Stimulated activated CD4-positive, alpha-beta T cell treated with anti-CD3 and anti-CD28 coated beads, Interleukin-12 subunit alpha, Interleukin-12 subunit beta, amount 100 ng/mL, for 24 hours (primary cell): ENCODE measurements around the gene IDH3A.

ENCODE experiments used
- DNase-seq, 2 experiments: peaks; one replicate each; pipeline ENCODE4 v3.0.0-alpha.2; 2020; ENCODE audit warnings: low read depth in 2 of 2

The IDH3A gene

DNA sequence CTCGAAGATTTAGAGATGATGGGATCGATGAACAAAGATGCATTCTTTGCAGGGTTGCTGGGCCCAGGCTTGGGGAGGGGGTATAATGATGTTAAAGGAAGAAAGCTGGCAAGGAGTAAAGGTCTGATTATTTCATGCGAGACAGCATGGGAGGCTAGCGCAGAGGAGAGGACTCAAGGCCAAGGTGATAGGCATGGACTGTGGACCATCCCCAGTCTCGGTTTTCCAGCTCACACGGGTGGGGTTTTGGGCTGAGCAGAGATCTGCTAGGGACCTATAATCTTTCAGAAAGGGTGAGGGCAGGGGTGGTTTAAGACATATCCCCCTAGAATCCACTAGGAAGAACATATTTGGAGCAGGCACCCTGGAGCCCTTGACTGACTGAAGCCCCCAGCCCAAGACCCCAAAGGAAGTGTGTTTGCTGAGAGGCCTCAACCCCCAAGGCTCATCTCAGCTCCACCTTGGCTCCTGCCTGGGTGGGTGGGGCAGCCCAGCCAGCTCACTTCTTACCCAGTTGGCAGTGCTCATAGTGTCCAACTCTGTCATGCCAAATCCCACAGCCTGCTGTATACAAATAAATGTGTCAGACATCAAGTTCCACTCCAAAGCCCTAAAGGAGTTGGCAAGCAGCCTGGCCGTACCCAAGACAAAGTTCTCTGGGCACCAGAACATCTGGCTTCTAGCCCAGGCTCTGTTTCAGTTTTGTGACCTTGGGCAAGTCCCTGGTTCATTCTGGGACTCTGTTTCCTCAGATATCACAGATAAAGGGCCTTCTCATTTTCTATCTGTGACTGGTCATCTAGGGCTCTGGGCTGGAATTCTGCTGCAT lies 67.3 kb downstream of the IDH3A start:
- DNase-seq: no peak

- no peak for DNase-seq
Observed at GRCh38 chr15:78220713-78221112, 71.6 kb downstream of the IDH3A start.
